Mesenchymal stem cell (in vitro differentiated cells and primary cell): ENCODE measurements around the gene KRT4.
A peak's percentile ranks its signal among the peaks of the same experiment; 100 is the strongest.

ENCODE experiments used
- DNase-seq: peaks from one replicate; pipeline ENCODE4 v3.0.0-alpha.2; 2013
- H2AFZ ChIP-seq: one replicate; pipeline ENCODE4 v1.6.1; 2013; ENCODE audit warnings: low read depth, mild to moderate bottlenecking, control low read depth, inconsistent platforms, low read length, moderate library complexity
- H2AK5ac ChIP-seq: 2 replicates; pipeline ENCODE4 v1.6.1; 2013; ENCODE audit warnings: low read length, moderate library complexity, mild to moderate bottlenecking, inconsistent platforms; ENCODE audit not compliant: severe bottlenecking
- H2BK120ac ChIP-seq: one replicate; pipeline ENCODE4 v1.6.1; 2013; ENCODE audit warnings: low read depth, mild to moderate bottlenecking, inconsistent platforms, low read length, moderate library complexity
- H2BK12ac ChIP-seq, 2 experiments: one replicate each; pipeline ENCODE4 v1.6.1; 2013; ENCODE audit warnings: inconsistent platforms in 2 of 2, low read length in 2 of 2, mild to moderate bottlenecking in 2 of 2, moderate library complexity in 2 of 2, control low read depth in 1 of 2
- H2BK15ac ChIP-seq: one replicate; pipeline ENCODE4 v1.6.1; 2013; ENCODE audit warnings: mild to moderate bottlenecking, low read depth, inconsistent platforms; ENCODE audit not compliant: poor library complexity, severe bottlenecking
- H2BK5ac ChIP-seq: 2 replicates; pipeline ENCODE4 v1.6.1; 2013; ENCODE audit warnings: low read depth, mild to moderate bottlenecking, low read length, control low read depth, inconsistent platforms; ENCODE audit not compliant: poor library complexity, severe bottlenecking
- H3K14ac ChIP-seq, 2 experiments: one replicate each; pipeline ENCODE4 v1.6.1; 2013; ENCODE audit warnings: inconsistent platforms in 2 of 2, low read length in 2 of 2, control low read depth in 1 of 2, mild to moderate bottlenecking in 1 of 2, moderate library complexity in 1 of 2
- H3K18ac ChIP-seq, 2 experiments: one replicate each; pipeline ENCODE4 v1.6.1; 2013; ENCODE audit warnings: inconsistent platforms in 2 of 2, low read length in 2 of 2, control low read depth in 1 of 2, low read depth in 1 of 2, mild to moderate bottlenecking in 1 of 2
- H3K23ac ChIP-seq, 2 experiments: one replicate each; pipeline ENCODE4 v1.6.1; 2013; ENCODE audit warnings: inconsistent platforms in 2 of 2, low read length in 2 of 2, mild to moderate bottlenecking in 2 of 2, moderate library complexity in 2 of 2, control low read depth in 1 of 2
- H3K27ac ChIP-seq: 2 replicates; pipeline ENCODE4 v1.5.1; 2013; ENCODE audit warnings: mild to moderate bottlenecking, moderate library complexity, low read length, control low read depth, inconsistent platforms; ENCODE audit not compliant: poor library complexity, severe bottlenecking
- H3K27me3 ChIP-seq, 2 experiments: 2 replicates each; pipeline versions ENCODE4 v1.6.1 to v1.7.0; 2013; ENCODE audit warnings: low read length in 2 of 2, mild to moderate bottlenecking in 2 of 2, moderate library complexity in 2 of 2, control low read depth in 1 of 2, inconsistent platforms in 1 of 2; ENCODE audit not compliant: control insufficient read depth in 1 of 2, insufficient read depth in 1 of 2
- H3K36me3 ChIP-seq, 2 experiments: 2 replicates each; pipeline versions ENCODE4 v1.6.1 to v1.7.0; 2013; ENCODE audit warnings: low read length in 2 of 2, control low read depth in 1 of 2, inconsistent platforms in 1 of 2, low read depth in 1 of 2, mild to moderate bottlenecking in 1 of 2; ENCODE audit not compliant: insufficient read depth in 2 of 2, control insufficient read depth in 1 of 2
- H3K4ac ChIP-seq, 2 experiments: one replicate each; pipeline ENCODE4 v1.6.1; 2013; ENCODE audit warnings: inconsistent platforms in 2 of 2, low read length in 2 of 2, mild to moderate bottlenecking in 2 of 2, moderate library complexity in 2 of 2, control low read depth in 1 of 2, low read depth in 1 of 2
- H3K4me1 ChIP-seq: 2 replicates; pipeline ENCODE4 v1.6.1; 2013; ENCODE audit warnings: low read depth, low read length, control low read depth; ENCODE audit not compliant: control insufficient read depth, insufficient read depth
- H3K4me2 ChIP-seq: 2 replicates; pipeline ENCODE4 v1.6.1; 2013; ENCODE audit warnings: low read length, mild to moderate bottlenecking, inconsistent platforms; ENCODE audit not compliant: poor library complexity, severe bottlenecking
- H3K4me3 ChIP-seq, 2 experiments: 2 replicates each; pipeline versions ENCODE4 v1.5.1 to v1.7.0; 2013; ENCODE audit warnings: low read length in 2 of 2, mild to moderate bottlenecking in 2 of 2, control low read depth in 1 of 2, low read depth in 1 of 2; ENCODE audit not compliant: insufficient read depth in 1 of 2
- H3K79me1 ChIP-seq: replicated peaks from 2 replicates; pipeline ENCODE4 v1.6.1; 2013; ENCODE audit warnings: mild to moderate bottlenecking, control low read depth, low read length, inconsistent platforms; ENCODE audit not compliant: poor library complexity, severe bottlenecking
- H3K9ac ChIP-seq: 2 replicates; pipeline ENCODE4 v1.7.0; 2013; ENCODE audit warnings: mild to moderate bottlenecking, low read length, moderate library complexity
- H3K9me3 ChIP-seq: 2 replicates; pipeline ENCODE4 v1.7.0; 2013; ENCODE audit warnings: mild to moderate bottlenecking, low read length; ENCODE audit not compliant: control insufficient read depth
- H4K8ac ChIP-seq: one replicate; pipeline ENCODE4 v1.6.1; 2013; ENCODE audit warnings: inconsistent platforms, mild to moderate bottlenecking, low read length, moderate library complexity
- H4K91ac ChIP-seq: one replicate; pipeline ENCODE4 v1.6.1; 2013; ENCODE audit warnings: mild to moderate bottlenecking, low read length, inconsistent platforms
- WGBS: methylation state at CpG from one replicate; pipeline ENCODE4 v1.1.7; 2013; ENCODE audit warnings: mixed read lengths; 5-methylcytosine and 5-hydroxymethylcytosine counted together

The KRT4 gene

GRCh38 chr12:52766351-52767019 lies 47.4 kb downstream of the KRT4 start:
- Histone ChIP-seq H3K4ac (no peak overlapping the region), H3K4me1 (no peaks in the 10 kb centered on the region), H3K27ac (no peak overlapping the region), H3K9ac (no peak overlapping the region), H4K8ac (no peak overlapping the region), H2BK120ac (no peak overlapping the region), H3K79me1 (no peaks in the 10 kb centered on the region), H3K27me3 (peaks cover 37 to 71% of the 10 kb centered on the region in 2 experiments), H2BK12ac (no peak overlapping the region), H3K4me3 (no peak overlapping the region), H3K9me3 (peaks cover 10% of the 10 kb centered on the region), H2AK5ac (no peak overlapping the region), H2BK15ac (no peak overlapping the region), H2BK5ac (no peak overlapping the region), H2AFZ (no peak overlapping the region), H3K14ac (no peak overlapping the region), H4K91ac (no peak overlapping the region), H3K18ac (no peak overlapping the region), H3K23ac (no peak overlapping the region), H3K36me3 (no peaks in the 10 kb centered on the region), H3K4me2 (no peak overlapping the region)
- 88% methylated on average over 4 of the region's 5 CpGs for WGBS
- no peak for DNase-seq

- H3K36me3 ChIP-seq, result no peaks in the 10 kb centered on the region
Measured at GRCh38 chr12:52765702-52766101, 48.2 kb downstream of the KRT4 start.

DNA sequence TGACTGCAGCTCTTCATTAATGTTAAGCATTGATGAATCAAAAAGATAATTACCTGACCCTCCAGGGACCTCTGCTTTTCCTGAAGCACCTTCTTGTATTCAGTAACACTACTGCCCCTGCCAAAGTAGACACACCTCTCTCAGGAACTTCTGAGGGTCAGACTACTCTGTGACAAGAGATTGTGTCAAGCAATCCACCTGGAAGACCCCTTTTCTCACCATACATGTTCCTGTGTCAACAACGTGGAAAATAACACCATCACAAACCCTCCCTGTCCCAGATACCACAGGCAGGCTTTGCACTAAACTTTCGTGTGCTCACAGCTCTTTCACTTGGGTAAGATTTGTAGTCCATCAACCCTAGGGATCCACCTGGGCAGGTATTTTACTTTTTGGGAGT lies 49.9 kb downstream of the KRT4 start:
- no peak overlapping the region for H3K14ac ChIP-seq
- H3K36me3 ChIP-seq, result no peaks in the 10 kb centered on the region
- no peak overlapping the region for H2BK15ac ChIP-seq
- no peak overlapping the region for H2BK5ac ChIP-seq
- no peak overlapping the region for H4K8ac ChIP-seq
- DNase-seq, result no peak
- no peak overlapping the region for H3K4me3 ChIP-seq
- H3K9me3 ChIP-seq, result peaks cover 23% of the 10 kb centered on the region
- no peak overlapping the region for H2BK12ac ChIP-seq
- no peak overlapping the region for H3K9ac ChIP-seq
- no peak overlapping the region for H3K18ac ChIP-seq
- H3K4me1 ChIP-seq, result no peaks in the 10 kb centered on the region
- H3K4me2 ChIP-seq, result no peak overlapping the region
- no peak overlapping the region for H3K4ac ChIP-seq
- H3K23ac ChIP-seq, result no peak overlapping the region
- no peaks in the 10 kb centered on the region for H3K79me1 ChIP-seq
- H3K27ac ChIP-seq, result no peak overlapping the region
- H2BK120ac ChIP-seq, result no peak overlapping the region
- 78% methylated on average over 2 of the region's 2 CpGs for WGBS
- H2AK5ac ChIP-seq, result no peak overlapping the region
- H4K91ac ChIP-seq, result no peak overlapping the region
- H3K27me3 ChIP-seq, result peaks cover 32 to 50% of the 10 kb centered on the region in 2 experiments
- no peak overlapping the region for H2AFZ ChIP-seq

More at GRCh38 chr12:52765702-52766101, 48.2 kb downstream of the KRT4 start:
- peaks cover 37 to 65% of the 10 kb centered on the region in 2 experiments for H3K27me3 ChIP-seq
- no peak overlapping the region for H3K4ac ChIP-seq
- peak overlapping the region; percentile 7 for H4K91ac ChIP-seq
- no peak overlapping the region for H2BK120ac ChIP-seq
- no peak overlapping the region for H2BK15ac ChIP-seq
- H3K79me1 ChIP-seq, result no peaks in the 10 kb centered on the region
- no peak overlapping the region for H3K14ac ChIP-seq
- no peak overlapping the region for H2AK5ac ChIP-seq
- no peak overlapping the region for H2AFZ ChIP-seq
- H3K23ac ChIP-seq, result no peak overlapping the region
- WGBS, result 15% methylated on average over 1 of the region's 1 CpG
- H3K27ac ChIP-seq, result no peak overlapping the region
- DNase-seq, result no peak
- H3K4me3 ChIP-seq, result no peak overlapping the region
- H4K8ac ChIP-seq, result no peak overlapping the region
- H2BK12ac ChIP-seq, result no peak overlapping the region
- no peak overlapping the region for H3K4me2 ChIP-seq
- H3K18ac ChIP-seq, result no peak overlapping the region
- H3K9me3 ChIP-seq, result peaks cover 11% of the 10 kb centered on the region
- no peaks in the 10 kb centered on the region for H3K4me1 ChIP-seq
- no peak overlapping the region for H2BK5ac ChIP-seq
- no peak overlapping the region for H3K9ac ChIP-seq

- H3K4me1 ChIP-seq, result no peaks in the 10 kb centered on the region
- H3K4ac ChIP-seq, result no peak overlapping the region
- peaks cover 32 to 52% of the 10 kb centered on the region in 2 experiments for H3K27me3 ChIP-seq
- WGBS, result 74% methylated on average over 9 of the region's 9 CpGs
- H2AK5ac ChIP-seq, result no peak overlapping the region
- H3K27ac ChIP-seq, result no peak overlapping the region
- no peak for DNase-seq
- no peak overlapping the region for H3K9ac ChIP-seq
- no peak overlapping the region for H2BK120ac ChIP-seq
- no peaks in the 10 kb centered on the region for H3K36me3 ChIP-seq
- H3K14ac ChIP-seq, result no peak overlapping the region
- no peak overlapping the region for H3K4me2 ChIP-seq
- no peak overlapping the region for H2BK15ac ChIP-seq
- no peak overlapping the region for H4K8ac ChIP-seq
- H2BK5ac ChIP-seq, result no peak overlapping the region
- H3K79me1 ChIP-seq, result no peaks in the 10 kb centered on the region
- H3K23ac ChIP-seq, result no peak overlapping the region
- no peak overlapping the region for H2AFZ ChIP-seq
- no peak overlapping the region for H2BK12ac ChIP-seq
- no peak overlapping the region for H4K91ac ChIP-seq
- H3K9me3 ChIP-seq, result peaks cover 32% of the 10 kb centered on the region
- H3K4me3 ChIP-seq, result no peak overlapping the region
- no peak overlapping the region for H3K18ac ChIP-seq
Measured at GRCh38 chr12:52763036-52763659, 50.8 kb downstream of the KRT4 start.
